Measurements from ENCODE around the gene KAT6B.

GRCh38 chr10:75076348-75076747 is 249.9 kb downstream of the KAT6B start:
- no peak for TF ChIP-seq YY1 (IDR thresholded peaks at IDR 0.05; ENCODE audit: low read depth, low read length)
- TF ChIP-seq CTCF (IDR thresholded peaks at IDR 0.05 in 2 of 3, conservative IDR thresholded peaks at IDR 0.05 in 1 of 3; ENCODE audit: control insufficient read depth in 2 of 3, extremely low read depth in 1 of 3, insufficient read depth in 1 of 3, low read depth in 3 of 3, low read length in 3 of 3) = no peak
- TF ChIP-seq BCL3 (IDR thresholded peaks at IDR 0.05; ENCODE audit: borderline replicate concordance, insufficient read depth, low read depth, low read length, poor library complexity, severe bottlenecking) = no peak
- TF ChIP-seq CHD4 (IDR thresholded peaks at IDR 0.05) = no peak
- no peak for TF ChIP-seq MXI1 (IDR thresholded peaks at IDR 0.05; ENCODE audit: low read depth, low read length)
- TF ChIP-seq NFIC (IDR thresholded peaks at IDR 0.05; ENCODE audit: low read depth, low read length) = no peak
- no peak for TF ChIP-seq STAT1 (conservative IDR thresholded peaks at IDR 0.05)
- no peak for TF ChIP-seq USF2 (IDR thresholded peaks at IDR 0.05; ENCODE audit: borderline replicate concordance, low read depth, low read length)
- TF ChIP-seq PKNOX1 (IDR thresholded peaks at IDR 0.05) = no peak
- TF ChIP-seq LARP7 (IDR thresholded peaks at IDR 0.05) = no peak
- no peak for TF ChIP-seq CHD2 (IDR thresholded peaks at IDR 0.05; ENCODE audit: borderline replicate concordance, low read depth, low read length)
